Measurements from ENCODE around the gene ABCA7.

The ABCA7 gene

GRCh38 chr19:1065606-1066109, 25.8 kb downstream of the ABCA7 start:
- H3K9me3 Mint-ChIP-seq: peaks cover 3% of the 10 kb centered on the region
- peaks cover 52% of the 10 kb centered on the region for H3K4me1 Mint-ChIP-seq
- peaks cover 35% of the 10 kb centered on the region for H3K36me3 Mint-ChIP-seq
- peak overlapping the region; percentile 94 for H3K4me3 Mint-ChIP-seq
- no peaks in the 10 kb centered on the region for H3K27me3 Mint-ChIP-seq
- no peak for ATAC-seq
- H3K27ac Mint-ChIP-seq: peak overlapping the region; percentile 85

- ATAC-seq: no peak
- Mint-ChIP-seq H3K27ac (peak overlapping the region; percentile 85), H3K27me3 (no peaks in the 10 kb centered on the region), H3K4me3 (peak overlapping the region; percentile 94), H3K4me1 (peaks cover 52% of the 10 kb centered on the region), H3K9me3 (peaks cover 3% of the 10 kb centered on the region), H3K36me3 (peaks cover 35% of the 10 kb centered on the region)
These were observed 26.4 kb downstream of the ABCA7 start for GRCh38 chr19:1066251-1066747.

- peak within 1 kb of the TSS; percentile 94 for H3K4me3 Mint-ChIP-seq
- peak within 1 kb of the TSS; percentile 85 for H3K27ac Mint-ChIP-seq
- peaks cover 3% of the 10 kb centered on the region for H3K9me3 Mint-ChIP-seq
- peak; percentile 69 for ATAC-seq
- H3K27me3 Mint-ChIP-seq: no peaks in the 10 kb centered on the region
- H3K36me3 Mint-ChIP-seq: peaks cover 34% of the 10 kb centered on the region
- H3K4me1 Mint-ChIP-seq: peaks cover 56% of the 10 kb centered on the region
These were observed 26.9 kb downstream of the ABCA7 start, which contains the start of gene ARHGAP45 for GRCh38 chr19:1066748-1067340. ARHGAP45 (plus strand) TSS chr19:1067167; CDS start chr19:1067406, 239 bp downstream.

- peak overlapping the region; percentile 85 for H3K27ac Mint-ChIP-seq
- peak overlapping the region; percentile 94 for H3K4me3 Mint-ChIP-seq
- H3K36me3 Mint-ChIP-seq: peaks cover 34% of the 10 kb centered on the region
- H3K4me1 Mint-ChIP-seq: peaks cover 58% of the 10 kb centered on the region
- ATAC-seq: peak; percentile 54
- no peaks in the 10 kb centered on the region for H3K27me3 Mint-ChIP-seq
- H3K9me3 Mint-ChIP-seq: peaks cover 3% of the 10 kb centered on the region
These were observed 27.5 kb downstream of the ABCA7 start for GRCh38 chr19:1067341-1067957.

- H3K4me3 Mint-ChIP-seq: peak overlapping the region; percentile 94
- H3K4me1 Mint-ChIP-seq: peaks cover 62% of the 10 kb centered on the region
- peak overlapping the region; percentile 85 for H3K27ac Mint-ChIP-seq
- peak; percentile 25 for ATAC-seq
- H3K9me3 Mint-ChIP-seq: peaks cover under 1% of the 10 kb centered on the region
- H3K36me3 Mint-ChIP-seq: peaks cover 37% of the 10 kb centered on the region
- no peaks in the 10 kb centered on the region for H3K27me3 Mint-ChIP-seq
These were observed 28.4 kb downstream of the ABCA7 start for GRCh38 chr19:1068009-1069001.

GRCh38 chr19:1069009-1069779, 29.3 kb downstream of the ABCA7 start:
- peak; percentile 60 for ATAC-seq
- H3K36me3 Mint-ChIP-seq: peaks cover 38% of the 10 kb centered on the region
- H3K4me1 Mint-ChIP-seq: peaks cover 62% of the 10 kb centered on the region
- peak overlapping the region; percentile 94 for H3K4me3 Mint-ChIP-seq
- H3K9me3 Mint-ChIP-seq: no peaks in the 10 kb centered on the region
- peak overlapping the region; percentile 85 for H3K27ac Mint-ChIP-seq
- H3K27me3 Mint-ChIP-seq: no peaks in the 10 kb centered on the region

- H3K9me3 Mint-ChIP-seq: no peaks in the 10 kb centered on the region
- peaks cover 57% of the 10 kb centered on the region for H3K4me1 Mint-ChIP-seq
- peaks cover 44% of the 10 kb centered on the region for H3K36me3 Mint-ChIP-seq
- H3K4me3 Mint-ChIP-seq: no peak overlapping the region
- H3K27ac Mint-ChIP-seq: no peak overlapping the region
- ATAC-seq: no peak
- no peaks in the 10 kb centered on the region for H3K27me3 Mint-ChIP-seq
These were observed 30.6 kb downstream of the ABCA7 start for GRCh38 chr19:1070576-1070930.

- Mint-ChIP-seq H3K4me1 (peaks cover 57% of the 10 kb centered on the region), H3K36me3 (peaks cover 50% of the 10 kb centered on the region), H3K9me3 (no peaks in the 10 kb centered on the region), H3K27ac (peak overlapping the region; percentile 68), H3K4me3 (no peak overlapping the region), H3K27me3 (no peaks in the 10 kb centered on the region)
- no peak for ATAC-seq
These were observed 31.3 kb downstream of the ABCA7 start for GRCh38 chr19:1070931-1071791.

GRCh38 chr19:1072371-1073015, 32.6 kb downstream of the ABCA7 start:
- Mint-ChIP-seq H3K4me1 (peaks cover 64% of the 10 kb centered on the region), H3K4me3 (no peak overlapping the region)

GRCh38 chr19:1073063-1073955, 33.4 kb downstream of the ABCA7 start:
- ATAC-seq: no peak
- Mint-ChIP-seq H3K36me3 (peaks cover 55% of the 10 kb centered on the region), H3K27ac (peak overlapping the region; percentile 68), H3K9me3 (no peaks in the 10 kb centered on the region), H3K27me3 (no peaks in the 10 kb centered on the region), H3K4me1 (peaks cover 70% of the 10 kb centered on the region), H3K4me3 (peak overlapping the region; percentile 74)

More at GRCh38 chr19:1072371-1073015, 32.6 kb downstream of the ABCA7 start:
- H3K27ac Mint-ChIP-seq: peak overlapping the region; percentile 68
- H3K9me3 Mint-ChIP-seq: no peaks in the 10 kb centered on the region
- H3K36me3 Mint-ChIP-seq: peaks cover 52% of the 10 kb centered on the region
- ATAC-seq: no peak
- H3K27me3 Mint-ChIP-seq: no peaks in the 10 kb centered on the region

- peak overlapping the region; percentile 68 for H3K27ac Mint-ChIP-seq
- no peaks in the 10 kb centered on the region for H3K9me3 Mint-ChIP-seq
- no peak for ATAC-seq
- H3K27me3 Mint-ChIP-seq: no peaks in the 10 kb centered on the region
- peak overlapping the region; percentile 74 for H3K4me3 Mint-ChIP-seq
- peaks cover 63% of the 10 kb centered on the region for H3K4me1 Mint-ChIP-seq
- peaks cover 48% of the 10 kb centered on the region for H3K36me3 Mint-ChIP-seq
These were observed 34.1 kb downstream of the ABCA7 start for GRCh38 chr19:1073956-1074517.

GRCh38 chr19:1074544-1075283, 34.8 kb downstream of the ABCA7 start:
- H3K27me3 Mint-ChIP-seq: no peaks in the 10 kb centered on the region
- peak; percentile 73 for ATAC-seq
- no peaks in the 10 kb centered on the region for H3K9me3 Mint-ChIP-seq
- peak overlapping the region; percentile 91 for H3K27ac Mint-ChIP-seq
- peaks cover 57% of the 10 kb centered on the region for H3K4me1 Mint-ChIP-seq
- H3K4me3 Mint-ChIP-seq: peak overlapping the region; percentile 51
- peaks cover 43% of the 10 kb centered on the region for H3K36me3 Mint-ChIP-seq

All from stimulated activated memory B cell treated with anti-CD40 and anti-IgM and Interleukin-4, amounts not matched to agents 10 μg/mL and 1 μg/mL and 100 μg/mL, for 72 hours (primary cell).